Spinal cord (tissue), 10 donors: ENCODE data around the gene RRH. TPM values are rescaled to one million over a fixed set of nuclear protein-coding genes. Genes with fewer than 3 reads are reported as not detected.

Source experiments
- DNase-seq, 6 donors: peaks; one replicate each; pipeline versions ENCODE4 v3.0.0 to v3.0.0-alpha.2; 2013 to 2015; ENCODE audit warnings: low spot score in 6 of 6, low read depth in 4 of 6
- H3K27ac ChIP-seq: one replicate; pipeline ENCODE4 v1.5.1; 2013; ENCODE audit warnings: low read depth, low read length, control low read depth
- H3K27me3 ChIP-seq: one replicate; pipeline ENCODE4 v1.6.1; 2013; ENCODE audit warnings: low read length; ENCODE audit not compliant: control insufficient read depth, insufficient read depth
- H3K36me3 ChIP-seq: one replicate; pipeline ENCODE4 v1.6.1; 2013; ENCODE audit warnings: low read length; ENCODE audit not compliant: control insufficient read depth, insufficient read depth
- H3K4me1 ChIP-seq: one replicate; pipeline ENCODE4 v1.6.1; 2013; ENCODE audit warnings: low read length; ENCODE audit not compliant: control insufficient read depth, insufficient read depth
- H3K4me3 ChIP-seq: one replicate; pipeline ENCODE4 v1.5.1; 2013; ENCODE audit warnings: low read depth, low read length, control low read depth
- H3K9me3 ChIP-seq: one replicate; pipeline ENCODE4 v1.6.1; 2013; ENCODE audit warnings: low read length; ENCODE audit not compliant: control insufficient read depth, insufficient read depth
- WGBS: methylation state at CpG from one replicate; pipeline ENCODE4 v1.1.5; 2013; ENCODE audit warnings: missing lambda C conversion rate; ENCODE audit not compliant: insufficient coverage; 5-methylcytosine and 5-hydroxymethylcytosine counted together
- polyA plus RNA-seq, 2 donors: library from polyadenylated mRNA; unstranded; fragments of 120-200 nt; gene quantifications; one replicate each; pipeline ENCODE4 v1.2.1, GENCODE V29; 2013; ENCODE audit not compliant: insufficient read length in 2 of 2
- total RNA-seq, 2 donors: library from RNA; depleted of rRNA in 1 of 2; stranded (reverse); fragments of 120-200 nt in 1 of 2; fragments of >200 nt in 1 of 2; gene quantifications; one replicate each; pipeline versions ENCODE4 v1.2.3 to v1.2.4, GENCODE V29; 2013 to 2014
- donor health status: healthy.

RRH gene
- total and polyA plus RNA-seq, 4 donors = 0.44 to 0.79 (median 0.62) TPM

- no peaks in the 10 kb centered on the region for H3K9me3 ChIP-seq
- no peaks in the 10 kb centered on the region for H3K4me1 ChIP-seq
- H3K27ac ChIP-seq = no peak overlapping the region
- H3K36me3 ChIP-seq = no peaks in the 10 kb centered on the region
- H3K4me3 ChIP-seq = no peak overlapping the region
- no peak for DNase-seq
- H3K27me3 ChIP-seq = no peaks in the 10 kb centered on the region
- 100% methylated on average over 2 of the region's 3 CpGs for WGBS
Observed at GRCh38 chr4:109877400-109877799, 49.6 kb downstream of the RRH start.

GRCh38 chr4:109878355-109878754 is 50.6 kb downstream of the RRH start:
- no peak overlapping the region for H3K27ac ChIP-seq
- no peak overlapping the region for H3K4me3 ChIP-seq
- no peaks in the 10 kb centered on the region for H3K36me3 ChIP-seq
- no peaks in the 10 kb centered on the region for H3K4me1 ChIP-seq
- no peaks in the 10 kb centered on the region for H3K27me3 ChIP-seq
- DNase-seq = no peak
- WGBS = no CpG with 5 or more reads among the region's 2 CpGs
- no peaks in the 10 kb centered on the region for H3K9me3 ChIP-seq

GRCh38 chr4:109879081-109879480 is 51.3 kb downstream of the RRH start:
- H3K9me3 ChIP-seq = no peaks in the 10 kb centered on the region
- no peaks in the 10 kb centered on the region for H3K27me3 ChIP-seq
- H3K36me3 ChIP-seq = no peaks in the 10 kb centered on the region
- H3K27ac ChIP-seq = no peak overlapping the region
- H3K4me1 ChIP-seq = no peaks in the 10 kb centered on the region
- 94% methylated on average over 12 of the region's 12 CpGs for WGBS
- no peak for DNase-seq
- H3K4me3 ChIP-seq = no peak overlapping the region

- 99% methylated on average over 6 of the region's 7 CpGs for WGBS
- Histone ChIP-seq H3K4me1 (no peaks in the 10 kb centered on the region), H3K27me3 (no peaks in the 10 kb centered on the region), H3K36me3 (no peaks in the 10 kb centered on the region), H3K4me3 (no peak overlapping the region), H3K9me3 (no peaks in the 10 kb centered on the region), H3K27ac (no peak overlapping the region)
- no peak for DNase-seq
Observed at GRCh38 chr4:109879636-109880314, 52.0 kb downstream of the RRH start.

- H3K27ac ChIP-seq = no peak overlapping the region
- no peaks in the 10 kb centered on the region for H3K27me3 ChIP-seq
- DNase-seq = no peak
- no peaks in the 10 kb centered on the region for H3K4me1 ChIP-seq
- no peaks in the 10 kb centered on the region for H3K9me3 ChIP-seq
- no peaks in the 10 kb centered on the region for H3K36me3 ChIP-seq
- no peak overlapping the region for H3K4me3 ChIP-seq
Observed at GRCh38 chr4:109886303-109886702, 58.5 kb downstream of the RRH start.

- no peaks in the 10 kb centered on the region for H3K9me3 ChIP-seq
- no peak overlapping the region for H3K27ac ChIP-seq
- H3K4me1 ChIP-seq = no peaks in the 10 kb centered on the region
- H3K36me3 ChIP-seq = no peaks in the 10 kb centered on the region
- no peak overlapping the region for H3K4me3 ChIP-seq
- 67% methylated on average over 3 of the region's 6 CpGs for WGBS
- no peak for DNase-seq
- no peaks in the 10 kb centered on the region for H3K27me3 ChIP-seq
Observed at GRCh38 chr4:109887071-109887470, 59.3 kb downstream of the RRH start.

GRCh38 chr4:109890076-109890475 is 62.3 kb downstream of the RRH start:
- no peak for DNase-seq
- H3K27me3 ChIP-seq = no peaks in the 10 kb centered on the region
- no peaks in the 10 kb centered on the region for H3K9me3 ChIP-seq
- no peak overlapping the region for H3K27ac ChIP-seq
- H3K4me1 ChIP-seq = no peaks in the 10 kb centered on the region
- no peaks in the 10 kb centered on the region for H3K36me3 ChIP-seq
- no peak overlapping the region for H3K4me3 ChIP-seq

Other genes starting within 250 kb of the RRH start
- gene CASP6, start 124.5 kb upstream of the RRH start, total RNA-seq = 10 to 100 TPM; 12.9 to 20.9 TPM
- gene CASP6, start 124.5 kb upstream of the RRH start, polyA plus RNA-seq = 10 to 100 TPM; 11.8 to 15.8 TPM
- 10 to 100 TPM; 28.0 to 28.4 TPM for gene PLA2G12A, start 97.9 kb upstream of the RRH start, total RNA-seq
- gene PLA2G12A, start 97.9 kb upstream of the RRH start, polyA plus RNA-seq = 10 to 100 TPM; 25.5 to 36.1 TPM
- 10 to 100 TPM; 36.7 to 88.3 TPM for gene CFI, start 26.0 kb upstream of the RRH start, total RNA-seq
- gene CFI, start 26.0 kb upstream of the RRH start, polyA plus RNA-seq = 10 to 100 TPM in 1 of 2 donors, 1 to 10 TPM in 1; 7.5 to 24.9 TPM
- 1 to 10 TPM; 5.8 TPM for gene GAR1, start 12.2 kb upstream of the RRH start, total RNA-seq
- 10 to 100 TPM; 23.0 to 24.1 TPM for gene GAR1, start 12.2 kb upstream of the RRH start, polyA plus RNA-seq
- under 1 TPM; 0.22 to 0.30 TPM for gene LRIT3, start 20.1 kb downstream of the RRH start, total RNA-seq
- under 1 TPM; 0.48 to 0.81 TPM for gene LRIT3, start 20.1 kb downstream of the RRH start, polyA plus RNA-seq
- 1 to 10 TPM in 1 of 2 donors, under 1 TPM in 1; 0.72 to 1.8 TPM for gene EGF, start 84.9 kb downstream of the RRH start, total RNA-seq
- gene EGF, start 84.9 kb downstream of the RRH start, polyA plus RNA-seq = 1 to 10 TPM; 1.8 to 2.1 TPM